RWPE2 (cell line): ENCODE measurements around the gene STK35.
A peak's percentile ranks its signal among the peaks of the same experiment; 100 is the strongest.

ENCODE experiments used
- ATAC-seq: fragments of 200-7000 bp; cut with Tn5 transposase; 3 replicates; pipeline ENCODE4 v1.9.1; 2021; ENCODE audit warnings: low read depth
- DNase-seq: peaks from one replicate; pipeline ENCODE4 v3.0.0-alpha.2; 2020; ENCODE audit warnings: low spot score
- H3K27ac ChIP-seq: fragments of 450-650 bp; 2 replicates; pipeline ENCODE4 v1.5.1; 2017; ENCODE audit warnings: mild to moderate bottlenecking; ENCODE audit not compliant: poor library complexity, severe bottlenecking
- H3K27me3 ChIP-seq: fragments of 250-450 bp; sonication (Bioruptor Pico); 2 replicates; pipeline ENCODE4 v1.5.1; 2021; ENCODE audit warnings: mild to moderate bottlenecking, moderate library complexity; ENCODE audit not compliant: insufficient read depth, poor library complexity, severe bottlenecking
- H3K36me3 ChIP-seq: fragments of 250-450 bp; sonication (Bioruptor Pico); 2 replicates; pipeline ENCODE4 v1.5.1; 2020; ENCODE audit warnings: low read depth, mild to moderate bottlenecking, moderate library complexity
- H3K4me1 ChIP-seq: fragments of 250-450 bp; sonication (Bioruptor Pico); 2 replicates; pipeline ENCODE4 v1.5.1; 2021; ENCODE audit warnings: mild to moderate bottlenecking, moderate library complexity; ENCODE audit not compliant: insufficient read depth, poor library complexity, severe bottlenecking
- H3K4me3 ChIP-seq: fragments of 250-450 bp; sonication (Bioruptor Pico); 2 replicates; pipeline ENCODE4 v1.5.1; 2021; ENCODE audit warnings: mild to moderate bottlenecking, moderate library complexity; ENCODE audit not compliant: severe bottlenecking
- H3K9me3 ChIP-seq: fragments of 250-450 bp; sonication (Bioruptor Pico); 2 replicates; pipeline ENCODE4 v1.5.1; 2021; ENCODE audit warnings: mild to moderate bottlenecking, moderate library complexity; ENCODE audit not compliant: severe bottlenecking
- TF ChIP-seq, protein P1 (sequence below): fragments of 450-650 bp; IDR thresholded peaks from one replicate; pipeline ENCODE4 v1.5.1; 2017; ENCODE audit warnings: mild to moderate bottlenecking, moderate library complexity; ENCODE audit not compliant: poor library complexity, severe bottlenecking

STK35 gene

DNA sequence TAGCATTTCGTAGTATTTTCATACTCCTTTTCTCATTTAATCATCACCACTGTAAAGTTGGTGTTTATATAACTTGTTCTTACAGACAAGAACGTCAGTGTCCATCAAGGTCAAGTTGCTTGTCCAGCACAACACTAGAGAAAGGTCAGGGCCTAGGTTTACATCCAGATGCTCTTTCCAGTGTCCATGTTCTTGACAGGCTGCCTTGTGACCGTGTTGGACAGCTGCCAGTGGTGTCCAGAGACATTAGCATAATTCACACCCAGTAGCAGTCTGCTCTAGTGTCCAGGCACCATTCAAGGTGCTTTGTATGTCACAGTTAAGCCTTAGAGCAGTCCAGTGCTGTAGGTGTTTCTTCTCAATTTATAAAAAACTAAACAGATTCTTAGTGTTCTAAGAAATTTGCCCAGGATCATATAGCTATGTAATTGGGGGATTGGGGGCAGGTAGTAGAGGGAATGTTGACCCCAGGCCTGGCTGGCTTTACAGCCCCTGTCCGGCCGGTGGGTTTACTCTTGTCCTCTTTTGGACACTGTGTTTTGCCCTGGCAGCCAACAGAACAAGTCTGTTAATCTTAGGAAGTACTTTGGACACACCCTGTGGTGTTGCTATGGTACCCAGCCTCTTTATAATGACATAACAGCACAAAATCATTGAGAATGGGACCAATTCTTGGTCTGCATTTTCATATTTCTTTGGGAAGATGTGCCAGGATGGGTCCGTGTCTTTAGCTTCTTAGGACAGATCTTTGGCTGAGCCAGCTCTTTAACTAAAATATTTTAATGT lies 8.0 kb downstream of the STK35 start:
- ATAC-seq (no peak), DNase-seq (no peak)
- Histone ChIP-seq H3K4me1 (peaks cover 18% of the 10 kb centered on the region), H3K4me3 (no peak overlapping the region), H3K9me3 (no peaks in the 10 kb centered on the region), H3K27ac (peak overlapping the region; percentile 53), H3K27me3 (no peaks in the 10 kb centered on the region), H3K36me3 (peaks cover 54% of the 10 kb centered on the region)
- TF ChIP-seq, protein P1, sequence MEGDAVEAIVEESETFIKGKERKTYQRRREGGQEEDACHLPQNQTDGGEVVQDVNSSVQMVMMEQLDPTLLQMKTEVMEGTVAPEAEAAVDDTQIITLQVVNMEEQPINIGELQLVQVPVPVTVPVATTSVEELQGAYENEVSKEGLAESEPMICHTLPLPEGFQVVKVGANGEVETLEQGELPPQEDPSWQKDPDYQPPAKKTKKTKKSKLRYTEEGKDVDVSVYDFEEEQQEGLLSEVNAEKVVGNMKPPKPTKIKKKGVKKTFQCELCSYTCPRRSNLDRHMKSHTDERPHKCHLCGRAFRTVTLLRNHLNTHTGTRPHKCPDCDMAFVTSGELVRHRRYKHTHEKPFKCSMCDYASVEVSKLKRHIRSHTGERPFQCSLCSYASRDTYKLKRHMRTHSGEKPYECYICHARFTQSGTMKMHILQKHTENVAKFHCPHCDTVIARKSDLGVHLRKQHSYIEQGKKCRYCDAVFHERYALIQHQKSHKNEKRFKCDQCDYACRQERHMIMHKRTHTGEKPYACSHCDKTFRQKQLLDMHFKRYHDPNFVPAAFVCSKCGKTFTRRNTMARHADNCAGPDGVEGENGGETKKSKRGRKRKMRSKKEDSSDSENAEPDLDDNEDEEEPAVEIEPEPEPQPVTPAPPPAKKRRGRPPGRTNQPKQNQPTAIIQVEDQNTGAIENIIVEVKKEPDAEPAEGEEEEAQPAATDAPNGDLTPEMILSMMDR, result no peak

DNA sequence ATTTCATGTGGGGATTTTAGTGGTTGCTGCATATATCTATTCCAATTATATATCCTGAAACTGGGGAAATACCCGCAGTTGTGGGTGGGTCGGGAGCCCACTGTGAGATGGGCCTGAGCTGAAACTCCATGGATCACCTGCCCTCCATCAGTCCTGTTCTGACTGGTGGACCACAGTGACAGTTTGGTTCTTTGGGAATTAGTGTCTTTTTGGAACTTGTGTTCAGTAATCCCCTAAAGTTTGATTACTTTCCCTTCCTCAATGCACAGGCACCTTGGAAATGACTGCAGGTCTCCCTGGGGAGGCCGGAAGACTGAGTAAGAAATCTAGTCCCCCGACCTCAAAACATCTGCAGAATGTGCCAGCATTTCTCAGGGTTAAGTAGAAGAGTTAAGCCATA lies 11.3 kb downstream of the STK35 start:
- peaks cover 53% of the 10 kb centered on the region for H3K36me3 ChIP-seq
- ATAC-seq (no peak), DNase-seq (no peak)
- TF ChIP-seq, protein P1, result no peak
- H3K27ac ChIP-seq, result no peak overlapping the region
- H3K4me3 ChIP-seq, result no peak overlapping the region
- H3K9me3 ChIP-seq, result no peaks in the 10 kb centered on the region
- H3K27me3 ChIP-seq, result no peaks in the 10 kb centered on the region
- H3K4me1 ChIP-seq, result peaks cover 21% of the 10 kb centered on the region

DNA sequence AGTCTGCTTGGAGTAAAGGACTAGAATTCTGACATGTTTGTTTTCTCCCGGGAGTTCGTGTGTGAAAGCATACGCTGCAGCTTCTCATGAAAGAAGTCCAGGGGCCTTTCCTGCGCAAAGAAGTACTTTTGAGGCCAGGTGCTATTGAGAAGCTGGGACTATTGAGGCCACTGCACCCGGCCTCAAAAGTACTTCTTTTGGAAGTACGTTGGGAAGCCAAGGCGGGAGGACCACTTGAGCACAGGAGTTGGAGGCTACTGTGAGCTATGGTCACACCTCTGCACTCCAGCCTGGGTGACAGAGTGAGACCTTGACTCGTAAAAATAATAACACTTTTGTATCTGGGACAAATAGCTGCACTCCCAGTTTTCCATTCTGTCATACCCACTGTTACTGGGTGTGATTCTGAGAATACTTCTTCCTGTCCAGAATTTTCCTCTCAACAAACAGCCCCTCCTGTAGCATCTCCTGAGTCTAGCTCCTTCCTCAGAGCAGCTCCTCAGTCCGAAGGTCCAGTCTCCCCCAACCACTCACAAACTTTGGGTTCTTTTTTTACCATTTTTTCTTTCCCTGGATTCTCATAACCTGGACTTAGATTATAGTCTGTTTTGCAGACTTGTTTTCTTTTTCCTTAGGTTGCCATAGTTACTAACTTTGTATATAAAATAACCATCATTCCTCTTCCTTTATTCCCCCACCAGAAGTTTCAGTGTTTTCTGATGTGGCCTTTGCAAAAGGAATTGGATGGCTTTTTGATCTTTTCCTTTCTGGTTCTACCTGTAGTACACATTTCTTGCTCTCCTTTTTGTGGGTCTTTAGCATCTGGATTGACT lies 12.7 kb downstream of the STK35 start:
- Histone ChIP-seq H3K27ac (no peak overlapping the region), H3K4me1 (peaks cover 16% of the 10 kb centered on the region), H3K9me3 (no peaks in the 10 kb centered on the region), H3K27me3 (no peaks in the 10 kb centered on the region), H3K36me3 (peaks cover 64% of the 10 kb centered on the region), H3K4me3 (no peak overlapping the region)
- ATAC-seq (no peak), DNase-seq (no peak)
- TF ChIP-seq, protein P1, result no peak

DNA sequence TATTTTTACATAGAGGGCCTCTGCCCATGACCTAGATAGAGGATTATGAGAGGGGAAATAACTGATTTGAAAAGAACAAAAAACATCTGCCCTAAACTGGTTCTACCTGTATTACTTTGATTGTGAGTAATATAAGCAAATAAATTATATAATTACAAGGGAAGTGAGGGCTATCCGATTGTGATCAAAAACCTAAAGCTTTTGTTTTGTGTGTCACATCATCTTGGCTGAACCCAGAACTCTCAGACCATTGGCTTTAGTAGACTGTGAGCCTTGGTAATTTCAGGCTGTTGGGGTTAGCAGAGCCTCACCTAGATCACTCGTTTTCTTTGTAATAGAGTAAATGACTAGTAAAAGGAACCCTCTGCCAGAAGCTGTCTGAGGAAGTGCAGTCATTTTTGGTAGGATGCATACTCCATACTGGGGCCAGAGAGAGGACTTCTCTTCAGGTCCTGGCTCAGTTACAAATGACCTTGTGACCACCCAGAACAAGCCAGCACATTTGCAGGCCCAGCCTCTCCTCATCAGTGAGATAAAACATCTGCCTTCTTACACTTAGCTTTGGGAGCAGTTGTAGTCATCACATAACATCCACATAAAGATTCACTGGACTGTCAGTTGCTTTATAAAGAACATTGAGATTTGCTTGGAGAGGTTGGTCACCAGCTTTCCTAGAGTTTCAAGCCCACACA lies 13.5 kb downstream of the STK35 start:
- Histone ChIP-seq H3K9me3 (no peaks in the 10 kb centered on the region), H3K27me3 (no peaks in the 10 kb centered on the region), H3K4me3 (no peak overlapping the region), H3K27ac (no peak overlapping the region), H3K36me3 (peaks cover 60% of the 10 kb centered on the region), H3K4me1 (peaks cover 9% of the 10 kb centered on the region)
- ATAC-seq (no peak), DNase-seq (no peak)
- TF ChIP-seq, protein P1, result no peak
